ENCODE data around the gene ANKRD27. TPM values are rescaled to one million over a fixed set of nuclear protein-coding genes. Genes with fewer than 3 reads are reported as not detected.
"Not testable (repeated sequence)": the region's sequence is repeated elsewhere in the genome, so short reads cannot be mapped to it uniquely, and the experiment has no call there.

The ANKRD27 gene
- total and polyA plus RNA-seq, 2 experiments from 2014 or later, result 24.3 to 32.6 TPM

DNA sequence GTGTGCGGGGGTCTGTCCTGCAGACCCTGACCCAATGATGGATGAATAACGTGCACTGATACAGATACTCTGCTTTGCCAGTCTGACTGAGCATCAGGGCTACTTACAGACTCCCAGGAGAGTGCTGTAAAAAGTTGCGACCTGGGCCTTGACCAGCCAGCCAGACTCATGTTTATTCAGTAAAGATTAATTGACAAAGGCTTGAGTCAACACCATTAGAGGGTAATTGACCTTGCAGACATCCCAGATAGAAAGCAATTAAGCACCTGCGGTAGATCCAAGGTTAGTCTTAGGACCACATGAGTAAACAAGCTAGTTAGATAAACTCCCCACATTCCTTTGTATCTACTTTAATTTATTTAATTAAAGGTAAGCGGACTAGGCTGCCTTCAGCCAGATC, 27.0 kb upstream of the ANKRD27 start:
- TF ChIP-seq, protein P1, sequence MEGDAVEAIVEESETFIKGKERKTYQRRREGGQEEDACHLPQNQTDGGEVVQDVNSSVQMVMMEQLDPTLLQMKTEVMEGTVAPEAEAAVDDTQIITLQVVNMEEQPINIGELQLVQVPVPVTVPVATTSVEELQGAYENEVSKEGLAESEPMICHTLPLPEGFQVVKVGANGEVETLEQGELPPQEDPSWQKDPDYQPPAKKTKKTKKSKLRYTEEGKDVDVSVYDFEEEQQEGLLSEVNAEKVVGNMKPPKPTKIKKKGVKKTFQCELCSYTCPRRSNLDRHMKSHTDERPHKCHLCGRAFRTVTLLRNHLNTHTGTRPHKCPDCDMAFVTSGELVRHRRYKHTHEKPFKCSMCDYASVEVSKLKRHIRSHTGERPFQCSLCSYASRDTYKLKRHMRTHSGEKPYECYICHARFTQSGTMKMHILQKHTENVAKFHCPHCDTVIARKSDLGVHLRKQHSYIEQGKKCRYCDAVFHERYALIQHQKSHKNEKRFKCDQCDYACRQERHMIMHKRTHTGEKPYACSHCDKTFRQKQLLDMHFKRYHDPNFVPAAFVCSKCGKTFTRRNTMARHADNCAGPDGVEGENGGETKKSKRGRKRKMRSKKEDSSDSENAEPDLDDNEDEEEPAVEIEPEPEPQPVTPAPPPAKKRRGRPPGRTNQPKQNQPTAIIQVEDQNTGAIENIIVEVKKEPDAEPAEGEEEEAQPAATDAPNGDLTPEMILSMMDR (IDR thresholded peaks at IDR 0.05; ENCODE audit: poor library complexity), result no peak
- peak; percentile 84 for TF ChIP-seq EZH2phosphoT487 (IDR thresholded peaks at IDR 0.05; ENCODE audit: low read depth, severe bottlenecking, unreplicated experiment)
- Histone ChIP-seq H3K27me3 (no peaks in the 10 kb centered on the region), H3K4me2 (peak overlapping the region; percentile 19), H3K79me2 (peaks cover 87% of the 10 kb centered on the region), H3K27ac (peak overlapping the region; percentile 34), H3K36me3 (replicated peaks; ENCODE audit: insufficient read depth, low read depth) (no peaks in the 10 kb centered on the region), H3K4me1 (ENCODE audit: insufficient read depth) (peaks cover 19% of the 10 kb centered on the region), H3K9me2 (replicated peaks; ENCODE audit: insufficient read depth) (no peaks in the 10 kb centered on the region), H4K20me1 (ENCODE audit: insufficient read depth, poor library complexity, severe bottlenecking) (peaks cover 5% of the 10 kb centered on the region), H2AFZ (no peak overlapping the region), H3K9me3 (ENCODE audit: low read depth) (peaks cover 7% of the 10 kb centered on the region), H3K4me3 (no peak overlapping the region)
- WGBS (ENCODE audit: low lambda C conversion rate, missing lambda C conversion rate), result 54% methylated on average over 5 of the region's 5 CpGs
- peak; percentile 49 for DNase-seq (ENCODE audit: low spot score)

DNA sequence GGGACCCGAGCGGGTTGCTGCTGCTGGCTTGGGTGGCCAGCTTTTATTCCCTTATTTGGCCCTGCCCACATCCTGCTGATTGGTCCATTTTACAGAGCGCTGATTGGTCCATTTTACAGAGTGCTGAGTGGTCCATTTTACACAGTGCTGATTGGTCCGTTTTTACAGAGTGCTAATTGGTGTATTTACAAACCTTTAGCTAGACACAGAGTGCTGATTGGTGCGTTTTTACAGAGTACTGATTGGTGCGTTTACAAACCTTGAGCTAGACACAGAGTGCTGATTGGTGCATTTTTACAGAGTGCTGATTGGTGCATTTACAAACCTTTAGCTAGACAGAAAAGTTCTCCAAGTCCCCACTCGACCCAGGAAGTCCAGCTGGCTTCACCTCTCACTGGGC, 25.1 kb upstream of the ANKRD27 start:
- H3K9me3 ChIP-seq (ENCODE audit: low read depth); H4K20me1 ChIP-seq (ENCODE audit: insufficient read depth, poor library complexity, severe bottlenecking); H3K4me2 ChIP-seq; H3K27ac ChIP-seq; H3K27me3 ChIP-seq; H3K36me3 ChIP-seq (replicated peaks; ENCODE audit: insufficient read depth, low read depth); H3K4me3 ChIP-seq; H3K9me2 ChIP-seq (replicated peaks; ENCODE audit: insufficient read depth); H2AFZ ChIP-seq; DNase-seq (ENCODE audit: low spot score): not testable (repeated sequence)
- 96% methylated on average over 7 of the region's 7 CpGs for WGBS (ENCODE audit: low lambda C conversion rate, missing lambda C conversion rate)
- Histone ChIP-seq H3K79me2 (peaks cover 84% of the 10 kb centered on the region), H3K4me1 (ENCODE audit: insufficient read depth) (peaks cover 32% of the 10 kb centered on the region)

DNA sequence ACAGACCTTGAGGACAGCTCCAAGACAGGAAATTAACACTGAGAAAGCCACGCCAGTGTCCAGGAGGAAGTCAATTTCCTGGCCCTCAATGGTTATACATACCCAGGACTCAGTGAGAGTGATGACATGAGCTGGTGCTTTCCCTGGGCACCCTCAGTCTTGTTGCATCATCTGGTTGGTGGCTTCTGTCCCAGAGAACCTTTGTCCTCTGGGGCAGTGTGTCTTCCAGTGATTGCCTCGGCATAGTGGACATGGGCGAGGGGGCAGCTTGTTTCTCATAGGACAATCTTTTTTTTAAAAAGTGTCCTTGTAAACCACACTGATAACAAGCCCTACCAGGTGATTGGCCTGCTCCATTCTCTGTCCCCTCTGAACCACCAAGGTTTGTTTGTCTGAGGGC, 21.8 kb upstream of the ANKRD27 start:
- H2AFZ ChIP-seq; H4K20me1 ChIP-seq (ENCODE audit: insufficient read depth, poor library complexity, severe bottlenecking); H3K9me2 ChIP-seq (replicated peaks; ENCODE audit: insufficient read depth); H3K4me3 ChIP-seq; H3K36me3 ChIP-seq (replicated peaks; ENCODE audit: insufficient read depth, low read depth); DNase-seq (ENCODE audit: low spot score); H3K9me3 ChIP-seq (ENCODE audit: low read depth); H3K27me3 ChIP-seq: not testable (repeated sequence)
- peaks cover 92% of the 10 kb centered on the region for H3K79me2 ChIP-seq
- peak overlapping the region; percentile 58 for H3K27ac ChIP-seq
- peak overlapping the region; percentile 92 for H3K4me2 ChIP-seq
- H3K4me1 ChIP-seq (ENCODE audit: insufficient read depth), result peaks cover 43% of the 10 kb centered on the region
- 68% methylated on average over 3 of the region's 3 CpGs for WGBS (ENCODE audit: low lambda C conversion rate, missing lambda C conversion rate)

DNA sequence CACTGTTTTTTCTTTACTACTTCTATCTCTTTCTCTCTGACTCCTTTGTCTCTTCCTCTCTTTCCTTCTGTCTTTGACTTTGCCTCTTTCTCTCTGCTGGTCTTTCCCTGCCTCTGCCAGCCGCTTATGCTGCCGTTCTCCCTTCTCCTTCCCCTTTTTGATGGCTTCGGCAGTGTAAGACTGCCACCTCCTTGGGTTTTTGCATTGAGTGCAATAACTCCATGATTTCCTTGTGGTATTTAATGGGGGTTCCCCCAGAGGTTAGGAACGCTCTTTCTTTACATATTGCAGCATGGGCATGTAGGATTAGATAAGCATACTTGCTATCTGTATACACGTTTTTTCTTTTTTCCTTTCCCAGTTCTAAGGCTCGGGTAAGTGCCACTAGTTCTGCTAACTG, 20.5 kb upstream of the ANKRD27 start:
- H3K79me2 ChIP-seq, result peaks cover 88% of the 10 kb centered on the region
- not testable (repeated sequence) for H3K9me2 ChIP-seq (replicated peaks; ENCODE audit: insufficient read depth); DNase-seq (ENCODE audit: low spot score); H3K4me3 ChIP-seq; H3K9me3 ChIP-seq (ENCODE audit: low read depth); H2AFZ ChIP-seq; H3K27me3 ChIP-seq; H4K20me1 ChIP-seq (ENCODE audit: insufficient read depth, poor library complexity, severe bottlenecking); H3K36me3 ChIP-seq (replicated peaks; ENCODE audit: insufficient read depth, low read depth)
- peak overlapping the region; percentile 76 for H3K27ac ChIP-seq
- WGBS (ENCODE audit: low lambda C conversion rate, missing lambda C conversion rate), result 84% methylated on average over 6 of the region's 6 CpGs
- H3K4me1 ChIP-seq (ENCODE audit: insufficient read depth), result peaks cover 37% of the 10 kb centered on the region
- peak overlapping the region; percentile 92 for H3K4me2 ChIP-seq

DNA sequence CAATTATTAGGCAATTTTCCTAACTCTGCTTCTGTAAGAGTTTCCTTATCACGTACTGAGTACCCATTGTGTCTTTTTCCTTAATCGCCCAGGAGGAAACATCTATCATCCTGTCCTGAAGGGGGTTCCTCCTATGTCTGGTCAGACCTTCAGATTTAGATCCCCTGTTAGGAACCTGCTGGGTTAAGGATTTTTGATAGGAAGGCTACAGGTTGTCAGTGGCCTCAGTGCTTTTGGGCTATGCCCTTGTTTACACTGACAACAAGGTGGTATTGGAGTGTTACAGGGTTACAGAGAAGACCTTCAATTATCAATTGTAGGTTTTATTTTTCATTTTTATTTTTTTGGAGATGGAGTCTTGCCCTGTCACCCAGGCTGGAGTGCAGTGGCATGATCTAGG, 19.9 kb upstream of the ANKRD27 start:
- not testable (repeated sequence) for H2AFZ ChIP-seq; H3K9me3 ChIP-seq (ENCODE audit: low read depth); H4K20me1 ChIP-seq (ENCODE audit: insufficient read depth, poor library complexity, severe bottlenecking); DNase-seq (ENCODE audit: low spot score); H3K36me3 ChIP-seq (replicated peaks; ENCODE audit: insufficient read depth, low read depth); H3K9me2 ChIP-seq (replicated peaks; ENCODE audit: insufficient read depth); H3K4me3 ChIP-seq; H3K27me3 ChIP-seq
- 46% methylated on average over 2 of the region's 2 CpGs for WGBS (ENCODE audit: low lambda C conversion rate, missing lambda C conversion rate)
- H3K27ac ChIP-seq, result peak overlapping the region; percentile 76
- H3K4me1 ChIP-seq (ENCODE audit: insufficient read depth), result peaks cover 37% of the 10 kb centered on the region
- H3K79me2 ChIP-seq, result peaks cover 82% of the 10 kb centered on the region
- peak overlapping the region; percentile 92 for H3K4me2 ChIP-seq

DNA sequence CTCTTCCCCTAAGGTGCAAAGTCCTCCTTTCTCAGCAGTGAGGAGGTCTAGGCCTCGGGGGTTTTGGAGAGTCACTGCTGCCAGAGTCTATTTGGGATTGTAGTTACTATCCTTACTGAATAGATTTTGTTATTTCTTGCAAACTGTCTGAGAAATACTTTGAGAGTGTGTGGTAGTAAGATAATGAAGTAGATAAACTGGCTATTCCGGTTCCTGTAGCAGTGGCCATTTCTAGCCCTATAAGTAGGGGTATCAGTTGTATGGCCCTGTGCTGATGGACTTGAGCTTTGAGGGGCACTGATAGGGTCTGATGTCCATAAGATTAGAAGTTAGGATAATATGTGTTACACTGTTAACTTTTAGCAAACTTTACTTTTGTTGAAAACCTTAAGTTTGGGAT, 19.3 kb upstream of the ANKRD27 start:
- WGBS (ENCODE audit: low lambda C conversion rate, missing lambda C conversion rate), result 45% methylated on average over 2 of the region's 2 CpGs
- not testable (repeated sequence) for H3K27me3 ChIP-seq; H2AFZ ChIP-seq; H3K36me3 ChIP-seq (replicated peaks; ENCODE audit: insufficient read depth, low read depth); DNase-seq (ENCODE audit: low spot score); H4K20me1 ChIP-seq (ENCODE audit: insufficient read depth, poor library complexity, severe bottlenecking); H3K9me3 ChIP-seq (ENCODE audit: low read depth); H3K9me2 ChIP-seq (replicated peaks; ENCODE audit: insufficient read depth)
- Histone ChIP-seq H3K4me3 (peak overlapping the region; percentile 18), H3K79me2 (peaks cover 76% of the 10 kb centered on the region), H3K27ac (peak overlapping the region; percentile 76), H3K4me1 (ENCODE audit: insufficient read depth) (peaks cover 37% of the 10 kb centered on the region), H3K4me2 (peak overlapping the region; percentile 92)

DNA sequence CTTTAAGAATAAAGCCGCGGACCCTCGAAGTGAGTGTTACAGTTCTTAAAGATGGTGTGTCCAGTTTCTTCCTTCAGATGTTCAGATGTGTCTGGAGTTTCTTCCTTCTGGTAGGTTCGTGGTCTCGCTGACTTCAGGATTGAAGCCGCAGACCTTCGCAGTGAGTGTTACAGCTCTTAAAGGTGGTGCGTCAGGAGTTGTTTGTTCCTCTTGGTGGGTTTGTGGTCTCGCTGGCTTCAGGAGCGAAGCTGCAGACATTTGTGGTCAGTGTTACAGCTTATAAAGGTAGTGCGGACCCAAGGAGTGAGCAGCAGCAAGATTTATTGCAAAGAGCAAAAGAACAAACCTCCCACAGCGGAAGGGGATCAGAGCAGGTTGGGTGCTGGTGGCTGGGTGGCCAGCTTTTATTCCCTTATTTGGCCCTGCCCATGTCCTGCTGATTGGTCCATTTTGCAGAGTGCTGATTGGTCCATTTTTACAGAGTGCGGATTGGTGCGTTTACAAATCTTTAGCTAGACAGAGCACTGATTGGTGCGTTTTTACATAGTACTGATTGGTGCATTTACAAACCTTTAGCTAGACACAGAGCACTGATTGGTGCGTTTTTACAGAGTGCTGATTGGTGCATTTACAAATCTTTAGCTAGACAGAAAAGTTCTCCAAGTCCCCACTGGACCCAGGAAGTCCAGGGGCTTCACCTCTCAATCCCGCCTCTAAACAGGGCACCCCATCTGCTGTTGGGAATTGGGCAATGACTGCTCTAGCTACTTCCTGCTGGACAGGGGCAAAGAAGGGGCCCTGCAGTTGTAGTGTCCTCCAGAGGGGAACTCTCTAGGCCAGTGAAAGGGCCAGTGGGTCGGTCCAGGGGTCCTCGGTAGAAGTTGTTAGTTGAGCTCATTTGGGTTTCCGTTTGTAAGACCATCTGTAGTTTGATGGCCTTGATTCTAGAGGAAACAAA, 18.4 kb upstream of the ANKRD27 start:
- not testable (repeated sequence) for DNase-seq (ENCODE audit: low spot score); H3K36me3 ChIP-seq (replicated peaks; ENCODE audit: insufficient read depth, low read depth); H3K9me3 ChIP-seq (ENCODE audit: low read depth); H3K9me2 ChIP-seq (replicated peaks; ENCODE audit: insufficient read depth); H4K20me1 ChIP-seq (ENCODE audit: insufficient read depth, poor library complexity, severe bottlenecking); H3K27me3 ChIP-seq; H2AFZ ChIP-seq
- Histone ChIP-seq H3K4me1 (ENCODE audit: insufficient read depth) (peaks cover 37% of the 10 kb centered on the region), H3K79me2 (peaks cover 67% of the 10 kb centered on the region), H3K27ac (peak overlapping the region; percentile 91), H3K4me2 (peak overlapping the region; percentile 92), H3K4me3 (peak overlapping the region; percentile 62)
- 96% methylated on average over 20 of the region's 20 CpGs for WGBS (ENCODE audit: low lambda C conversion rate, missing lambda C conversion rate)

Data from hepatocyte (in vitro differentiated cells).